SH-SY5Y (cell line): Measurements from ENCODE around the gene TTBK2.

Experiments
- GATA2 ChIP-seq: IDR thresholded peaks from 2 replicates; pipeline ENCODE4 v1.6.1; 2011; ENCODE audit warnings: mild to moderate bottlenecking, low read depth, low read length
- GATA3 ChIP-seq: IDR thresholded peaks from 2 replicates; pipeline ENCODE4 v1.6.1; 2011; ENCODE audit warnings: low read depth, mild to moderate bottlenecking, low read length, moderate library complexity

The TTBK2 gene

DNA sequence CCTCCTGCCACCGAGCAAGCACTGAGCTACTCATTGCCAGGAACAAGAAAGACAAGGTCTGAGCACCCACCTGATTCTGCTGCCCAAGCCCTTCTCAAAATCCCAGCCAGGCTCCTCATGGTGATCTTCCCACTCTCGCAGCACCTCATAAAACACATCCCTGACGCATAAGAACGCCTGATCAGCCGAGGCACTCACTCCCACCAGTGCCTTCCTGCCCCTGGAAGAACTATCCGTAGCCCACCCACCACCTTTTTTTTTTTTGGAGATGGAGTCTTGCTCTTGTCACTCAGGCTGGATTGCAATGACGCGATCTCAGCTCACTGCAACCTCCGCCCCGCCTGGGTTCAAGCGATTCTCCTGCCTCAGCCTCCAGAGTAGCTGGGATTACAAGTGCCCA is 187.6 kb downstream of the TTBK2 start:
- no peak for TF ChIP-seq GATA3
- no peak for TF ChIP-seq GATA2

DNA sequence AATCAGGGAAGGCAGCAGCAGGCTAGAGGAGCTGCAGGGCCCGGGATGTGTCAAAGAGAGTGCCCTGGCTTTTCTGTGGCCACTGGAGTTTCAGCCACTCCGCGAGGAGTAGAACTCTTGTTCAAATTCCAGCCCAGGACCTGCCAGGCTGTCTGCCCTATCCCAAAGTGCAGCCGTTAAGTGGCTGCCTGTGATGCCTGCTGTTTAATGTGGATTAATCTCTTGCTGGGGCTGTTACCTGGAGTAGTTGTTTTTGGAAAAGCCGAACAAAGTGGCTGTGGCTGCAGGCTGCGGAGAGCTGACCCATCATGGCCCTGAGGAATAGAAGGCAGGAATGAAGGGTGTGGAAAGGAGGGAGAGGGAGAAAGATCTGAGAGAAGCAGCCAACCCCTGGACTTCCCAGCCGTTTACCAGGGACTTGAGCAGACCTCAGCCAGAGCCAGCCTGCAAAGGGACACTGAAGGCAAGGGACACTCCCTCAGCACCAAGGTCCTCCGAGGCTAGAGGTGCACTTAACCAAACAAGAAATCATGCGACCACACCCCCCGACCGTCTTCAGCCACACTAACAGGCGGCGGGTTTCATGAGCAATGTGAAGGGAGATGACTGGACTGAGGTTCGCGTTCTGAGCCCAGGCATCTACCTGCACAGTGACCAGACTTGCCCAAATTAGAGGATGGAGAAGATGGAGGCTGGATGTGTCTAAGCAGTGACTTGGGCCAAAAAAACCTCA is 188.3 kb downstream of the TTBK2 start:
- TF ChIP-seq GATA2 (no peak), GATA3 (no peak)

DNA sequence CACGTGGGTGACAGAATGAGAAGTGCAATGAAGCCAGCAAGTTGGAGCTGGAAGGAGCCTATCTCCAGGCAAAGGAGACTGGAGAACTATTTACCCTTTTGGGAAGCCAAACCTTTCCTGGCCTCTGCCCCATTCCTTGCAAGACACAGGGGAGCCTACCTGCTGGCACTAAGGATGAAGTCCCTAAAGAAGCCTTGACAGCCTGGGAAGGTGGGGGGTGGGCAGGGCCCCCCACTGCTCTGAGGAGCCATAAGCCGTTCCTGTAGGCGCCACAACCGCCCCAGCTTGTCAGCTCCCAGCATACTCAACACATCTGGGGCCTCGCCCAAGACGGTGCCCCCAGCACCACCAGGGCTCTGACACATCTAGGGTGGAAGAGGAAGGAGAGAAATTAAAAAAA is 189.1 kb downstream of the TTBK2 start:
- TF ChIP-seq GATA3 (no peak), GATA2 (no peak)

DNA sequence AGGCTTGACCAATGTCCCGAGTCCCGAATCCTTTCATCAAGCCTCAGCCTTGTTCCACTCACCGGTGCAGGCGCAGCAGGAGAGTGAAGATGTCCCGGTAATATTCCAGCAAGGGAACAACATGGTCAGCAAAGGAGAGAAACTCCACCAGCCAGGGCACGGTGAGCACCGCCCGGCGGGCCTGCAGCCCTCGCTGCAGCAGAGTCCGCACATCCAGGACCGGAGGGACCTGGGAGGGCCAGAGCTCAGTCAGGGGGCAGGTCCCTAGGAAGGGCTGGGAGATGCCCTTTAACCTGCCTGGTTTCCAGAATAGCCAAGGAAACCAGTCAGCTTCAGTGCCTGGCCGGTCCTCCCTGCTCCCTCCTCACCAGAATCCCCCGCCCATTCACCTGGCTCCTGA is 190.0 kb downstream of the TTBK2 start:
- TF ChIP-seq GATA2 (no peak), GATA3 (no peak)

DNA sequence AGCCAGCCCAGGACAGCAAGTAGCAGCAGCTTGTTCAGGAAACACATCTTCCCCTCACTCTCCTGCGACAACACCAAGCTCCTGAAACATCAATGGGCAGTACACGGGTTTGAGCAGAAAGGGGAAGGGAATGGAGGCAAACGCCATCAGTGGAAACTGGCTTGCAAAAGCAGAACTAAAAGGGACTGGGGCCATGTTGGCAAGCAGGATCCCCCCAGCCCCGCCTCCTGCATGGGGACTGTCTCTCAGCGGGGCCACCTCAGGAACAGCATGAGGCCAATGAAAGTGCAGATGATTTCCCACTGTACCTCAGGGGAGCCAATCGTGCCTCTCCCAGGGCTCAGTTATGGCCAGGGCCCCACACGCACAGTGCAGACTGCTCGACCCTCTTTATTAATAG is 190.4 kb downstream of the TTBK2 start:
- TF ChIP-seq GATA2 (no peak), GATA3 (no peak)

DNA sequence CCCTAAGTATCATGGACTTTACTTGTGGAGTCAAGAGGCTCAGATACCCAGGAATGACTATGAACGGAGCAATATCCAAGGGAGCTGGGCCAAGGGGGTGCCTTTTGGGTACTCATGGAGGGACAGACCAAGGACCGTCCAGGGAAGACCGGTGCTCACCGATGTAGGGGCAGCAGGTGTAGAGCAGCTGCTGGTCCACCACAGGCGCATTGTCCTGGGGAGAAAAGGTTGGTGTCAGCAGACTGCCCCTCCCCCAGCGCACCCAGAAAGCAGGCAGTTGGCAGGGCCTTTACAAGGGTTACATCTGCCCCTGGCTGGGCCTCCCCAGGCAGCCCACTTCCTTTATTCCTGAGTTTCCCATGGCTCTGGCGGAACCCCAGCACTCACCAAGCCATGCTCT is 191.2 kb downstream of the TTBK2 start:
- no peak for TF ChIP-seq GATA3
- TF ChIP-seq GATA2, result no peak

DNA sequence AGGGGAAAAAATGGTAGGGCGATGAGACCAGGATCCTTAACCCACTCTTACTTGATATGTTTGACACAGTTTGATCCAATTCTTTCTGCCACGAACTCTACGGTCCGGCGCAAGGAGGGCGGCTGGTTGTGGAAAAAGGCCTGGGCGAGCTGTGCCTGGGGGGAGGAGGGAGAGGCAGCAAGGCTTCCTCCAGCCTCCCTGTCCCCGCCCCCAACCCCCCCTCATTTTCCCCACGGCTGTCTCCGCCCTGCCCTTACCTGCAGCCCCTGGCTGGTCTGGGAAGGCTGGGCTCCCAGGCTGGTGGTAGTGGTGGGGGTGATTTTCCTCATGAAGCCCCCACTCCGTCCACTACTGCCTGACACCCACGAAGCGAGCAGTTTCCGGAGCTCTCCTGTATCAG is 191.6 kb downstream of the TTBK2 start:
- no peak for TF ChIP-seq GATA3
- no peak for TF ChIP-seq GATA2

DNA sequence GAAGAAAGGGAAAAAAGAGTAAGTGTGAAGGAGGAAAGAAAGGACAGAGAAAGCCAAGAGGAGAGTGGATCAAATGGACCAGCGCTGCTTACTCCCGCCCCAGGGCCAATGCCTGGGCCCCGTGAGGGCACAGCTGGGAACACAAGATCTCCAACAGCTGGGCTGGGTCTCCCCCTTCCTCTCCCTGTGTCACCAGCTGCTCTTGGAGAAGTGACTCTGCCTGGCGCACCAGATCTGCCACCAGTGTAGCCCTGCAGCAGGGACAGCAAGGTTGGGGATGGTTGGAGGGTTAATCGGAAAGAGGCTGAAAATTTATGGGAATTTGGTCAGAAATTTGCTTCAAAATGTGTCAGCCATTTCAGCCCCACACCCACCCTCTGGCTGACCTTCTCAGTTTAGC is 192.0 kb downstream of the TTBK2 start:
- TF ChIP-seq GATA2 (no peak), GATA3 (no peak)

DNA sequence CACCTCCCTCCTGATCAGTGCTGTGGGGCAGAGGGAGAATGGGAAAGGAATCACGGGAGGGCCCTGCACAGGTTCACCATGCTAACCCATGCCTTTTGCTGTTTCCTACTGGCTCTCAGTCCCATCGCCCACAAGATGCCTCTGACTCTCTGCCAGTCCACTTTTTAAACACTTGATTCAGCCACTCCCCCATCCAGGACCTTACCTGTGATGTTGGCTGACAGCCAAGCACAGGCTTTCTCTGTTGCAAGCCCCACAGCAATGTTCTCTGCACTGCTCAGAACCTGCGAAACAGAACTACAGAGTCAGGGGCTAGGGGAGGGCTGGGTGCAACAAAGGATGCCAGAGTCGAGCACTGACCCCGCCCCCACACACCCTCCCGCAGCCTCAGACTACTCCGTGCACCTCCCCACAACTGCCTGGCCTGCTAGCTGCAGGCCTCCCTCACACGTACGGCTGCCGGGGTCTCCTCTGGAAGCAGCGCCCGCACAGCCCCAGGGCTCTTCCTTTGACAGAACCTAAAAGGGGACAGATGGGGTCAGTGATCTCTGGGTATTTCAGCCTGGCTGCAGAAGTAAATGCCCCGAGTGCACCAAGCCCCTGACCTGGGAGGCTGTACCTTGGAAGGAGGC is 192.7 kb downstream of the TTBK2 start:
- no peak for TF ChIP-seq GATA2
- no peak for TF ChIP-seq GATA3

DNA sequence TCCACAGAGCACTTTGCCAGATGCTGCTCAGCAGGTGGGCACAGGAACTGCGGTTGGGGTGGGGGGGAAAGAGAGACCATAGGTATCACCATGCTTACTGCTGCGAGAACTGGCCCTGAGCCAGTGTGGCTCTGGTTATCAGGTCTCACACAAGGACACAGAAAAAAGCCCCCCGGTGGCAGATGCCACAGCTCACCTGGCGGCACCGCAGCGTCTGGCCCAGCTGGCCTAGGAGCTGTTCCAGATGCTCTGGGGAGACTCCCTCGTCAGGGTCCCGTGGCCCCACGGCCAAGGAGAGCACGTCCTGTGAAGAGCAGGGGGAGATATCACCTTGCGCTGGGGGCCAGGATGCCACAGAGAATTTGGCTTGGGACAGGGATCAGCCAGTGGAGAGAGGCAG is 194.5 kb downstream of the TTBK2 start:
- TF ChIP-seq GATA2 (no peak), GATA3 (no peak)

DNA sequence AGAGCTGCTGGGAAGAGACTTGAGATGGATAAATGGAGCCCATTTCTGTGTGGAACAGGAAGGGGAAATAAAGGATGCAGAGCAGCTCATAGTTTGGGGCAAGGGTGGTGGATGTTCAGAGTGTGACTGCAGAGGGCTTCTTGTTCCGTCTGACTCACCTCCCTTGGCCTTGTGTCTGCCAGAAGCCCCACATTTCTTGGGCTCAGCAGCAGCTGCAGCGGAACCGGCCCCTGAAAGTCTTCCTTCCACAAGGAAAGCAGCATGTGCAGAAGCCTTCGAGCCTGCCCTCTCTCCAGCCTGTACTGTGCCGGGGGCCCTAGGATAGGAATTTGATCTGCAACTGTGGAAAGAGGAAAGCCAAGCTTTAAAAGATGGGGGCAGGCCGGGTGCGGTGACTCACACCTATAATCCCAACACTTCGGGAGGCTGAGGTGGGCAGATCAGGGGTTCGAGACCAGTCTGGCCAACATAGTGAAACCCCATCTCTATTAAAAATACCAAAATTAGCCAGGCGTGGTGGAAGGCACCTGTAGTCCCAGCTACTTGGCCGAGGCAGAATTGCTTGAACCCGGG is 195.2 kb downstream of the TTBK2 start:
- no peak for TF ChIP-seq GATA3
- no peak for TF ChIP-seq GATA2

DNA sequence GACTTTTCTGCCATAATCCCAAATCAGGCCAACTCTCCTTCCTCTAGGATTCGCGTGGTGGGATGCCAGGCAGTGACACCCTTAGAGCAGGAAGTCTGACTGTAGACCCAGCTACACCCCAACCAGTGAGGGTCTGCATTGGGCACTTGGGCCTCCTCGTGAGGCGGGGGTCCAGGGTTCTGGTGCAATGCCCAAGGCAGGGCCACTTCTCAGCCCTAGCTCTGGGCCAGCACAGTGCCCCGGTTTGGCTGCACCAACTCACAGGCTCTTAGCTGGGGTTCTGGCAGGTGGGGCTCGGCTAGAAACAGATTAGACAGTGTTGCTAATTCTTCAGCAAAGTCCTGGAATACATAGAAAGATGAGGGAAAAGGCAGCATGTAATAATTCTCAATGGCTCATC is 196.3 kb downstream of the TTBK2 start:
- TF ChIP-seq GATA3, result no peak
- no peak for TF ChIP-seq GATA2

DNA sequence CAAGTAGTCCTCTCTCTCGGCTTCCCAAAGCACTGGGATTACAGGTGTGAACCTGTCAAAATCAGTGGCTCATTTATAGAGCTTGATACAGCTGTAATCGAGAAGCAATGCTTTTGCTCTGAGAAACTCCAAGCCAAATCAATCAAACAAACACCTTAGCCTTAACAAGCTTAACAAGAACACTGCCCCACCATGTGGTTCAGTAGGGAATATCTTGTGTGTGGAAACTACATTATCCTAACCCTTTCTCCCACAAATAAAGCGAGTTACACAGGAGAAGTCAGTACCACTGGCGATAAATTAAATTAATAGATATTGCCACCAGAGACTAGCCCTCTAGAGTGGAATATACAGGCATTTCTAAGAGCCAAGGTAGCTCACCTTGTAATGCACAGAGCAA is 197.5 kb downstream of the TTBK2 start:
- TF ChIP-seq GATA2, result no peak
- TF ChIP-seq GATA3, result no peak

DNA sequence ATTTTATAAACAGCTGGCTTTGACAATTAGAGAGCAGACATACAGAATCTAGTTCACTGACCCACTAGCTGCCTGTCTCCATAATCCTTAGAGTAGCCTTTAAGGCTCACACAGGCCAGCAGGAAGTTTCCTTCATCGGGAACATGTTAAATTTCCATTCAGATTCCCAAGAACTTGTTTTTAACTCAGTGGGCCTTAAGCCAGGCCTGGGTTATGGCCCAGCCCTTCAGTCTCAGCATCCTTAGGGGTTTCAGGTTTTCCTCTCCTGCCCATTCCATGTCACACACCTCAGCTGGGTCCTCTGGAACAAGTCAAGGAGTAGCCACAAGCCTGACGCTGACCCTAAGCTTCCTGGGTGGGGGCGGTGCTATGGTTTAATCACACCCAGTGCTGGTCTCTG is 198.7 kb downstream of the TTBK2 start:
- no peak for TF ChIP-seq GATA3
- TF ChIP-seq GATA2, result no peak

DNA sequence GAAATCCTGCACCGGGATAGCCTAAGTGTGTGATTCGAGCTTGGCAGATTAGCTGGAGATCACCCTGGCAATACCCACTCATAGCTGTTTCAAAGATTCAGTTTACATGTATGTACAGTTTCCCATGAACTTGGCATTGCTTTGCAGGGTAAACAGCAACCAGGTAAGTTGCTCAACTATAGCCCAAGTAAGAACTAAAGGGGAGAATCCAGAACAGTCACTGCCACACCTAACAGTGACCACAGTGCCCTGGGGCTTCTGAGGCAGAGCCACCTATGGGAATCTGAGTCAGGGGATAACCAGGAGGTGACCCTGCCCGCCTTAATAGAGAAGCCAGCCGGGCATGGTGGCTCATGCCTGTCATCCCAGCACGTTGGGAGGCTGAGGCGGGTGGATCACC is 199.6 kb downstream of the TTBK2 start:
- TF ChIP-seq GATA3 (no peak), GATA2 (no peak)
